ENCODE measurements around the gene TENT5D. TPM values are rescaled to one million over a fixed set of nuclear protein-coding genes. Genes with fewer than 3 reads are reported as not detected.
"Not testable (repeated sequence)": the region's sequence is repeated elsewhere in the genome, so short reads cannot be mapped to it uniquely, and the experiment has no call there.

Gene TENT5D
- total RNA-seq, 1 donor from 2014 or later, result 0.12 TPM

DNA sequence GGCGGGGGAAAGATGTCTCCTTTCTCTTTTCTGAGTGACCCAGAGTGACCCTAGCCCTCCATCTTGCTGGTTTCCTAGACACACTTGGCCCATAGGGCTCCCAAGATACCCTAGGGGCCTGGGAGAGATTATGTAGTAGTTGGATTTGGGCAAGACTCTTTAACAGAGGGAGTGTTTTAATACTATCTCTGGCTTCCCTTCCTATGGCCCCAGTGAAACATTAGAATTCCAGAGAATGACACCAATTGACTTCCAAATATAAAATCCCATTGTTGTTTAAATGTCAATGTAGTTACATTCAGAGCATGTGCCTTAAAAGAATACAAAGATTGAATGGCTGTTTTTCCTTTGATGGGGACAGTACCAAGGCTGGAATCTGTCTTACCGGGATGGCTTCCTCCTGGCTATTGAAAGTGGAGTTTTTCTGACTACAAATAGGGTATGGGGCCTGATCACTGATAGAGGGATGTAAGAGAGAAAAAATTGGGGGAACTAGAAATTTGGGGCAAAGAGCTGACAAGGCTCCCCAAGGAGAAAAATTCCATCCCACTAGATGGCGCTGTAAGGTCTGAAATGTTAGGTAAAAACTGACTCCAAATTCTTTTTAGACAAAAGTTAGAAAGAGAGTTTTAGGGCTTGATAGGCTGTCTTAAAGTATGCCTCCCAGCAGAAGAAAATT lies 10.7 kb downstream of the TENT5D start:
- no peaks in the 10 kb centered on the region for H3K9me3 Mint-ChIP-seq (ENCODE audit: unreplicated experiment)
- H3K36me3 Mint-ChIP-seq (ENCODE audit: unreplicated experiment), result peaks cover 8% of the 10 kb centered on the region
- H3K4me1 Mint-ChIP-seq (ENCODE audit: low read depth, unreplicated experiment), result no peaks in the 10 kb centered on the region
- no peak overlapping the region for H3K27ac Mint-ChIP-seq (ENCODE audit: unreplicated experiment)
- TF ChIP-seq, protein P1, sequence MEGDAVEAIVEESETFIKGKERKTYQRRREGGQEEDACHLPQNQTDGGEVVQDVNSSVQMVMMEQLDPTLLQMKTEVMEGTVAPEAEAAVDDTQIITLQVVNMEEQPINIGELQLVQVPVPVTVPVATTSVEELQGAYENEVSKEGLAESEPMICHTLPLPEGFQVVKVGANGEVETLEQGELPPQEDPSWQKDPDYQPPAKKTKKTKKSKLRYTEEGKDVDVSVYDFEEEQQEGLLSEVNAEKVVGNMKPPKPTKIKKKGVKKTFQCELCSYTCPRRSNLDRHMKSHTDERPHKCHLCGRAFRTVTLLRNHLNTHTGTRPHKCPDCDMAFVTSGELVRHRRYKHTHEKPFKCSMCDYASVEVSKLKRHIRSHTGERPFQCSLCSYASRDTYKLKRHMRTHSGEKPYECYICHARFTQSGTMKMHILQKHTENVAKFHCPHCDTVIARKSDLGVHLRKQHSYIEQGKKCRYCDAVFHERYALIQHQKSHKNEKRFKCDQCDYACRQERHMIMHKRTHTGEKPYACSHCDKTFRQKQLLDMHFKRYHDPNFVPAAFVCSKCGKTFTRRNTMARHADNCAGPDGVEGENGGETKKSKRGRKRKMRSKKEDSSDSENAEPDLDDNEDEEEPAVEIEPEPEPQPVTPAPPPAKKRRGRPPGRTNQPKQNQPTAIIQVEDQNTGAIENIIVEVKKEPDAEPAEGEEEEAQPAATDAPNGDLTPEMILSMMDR (IDR thresholded peaks at IDR 0.05; ENCODE audit: partially characterized antibody, unreplicated experiment), result no peak
- H3K4me3 Mint-ChIP-seq (ENCODE audit: unreplicated experiment), result no peak overlapping the region
- no peaks in the 10 kb centered on the region for H3K27me3 Mint-ChIP-seq (ENCODE audit: unreplicated experiment)
- no peak for DNase-seq

- TF ChIP-seq, protein P1 (IDR thresholded peaks at IDR 0.05; ENCODE audit: partially characterized antibody, unreplicated experiment), result no peak
- H3K27me3 Mint-ChIP-seq (ENCODE audit: unreplicated experiment), result no peaks in the 10 kb centered on the region
- no peak for DNase-seq
- no peak overlapping the region for H3K27ac Mint-ChIP-seq (ENCODE audit: unreplicated experiment)
- peaks cover 8% of the 10 kb centered on the region for H3K36me3 Mint-ChIP-seq (ENCODE audit: unreplicated experiment)
- no peaks in the 10 kb centered on the region for H3K4me1 Mint-ChIP-seq (ENCODE audit: low read depth, unreplicated experiment)
- no peak overlapping the region for H3K4me3 Mint-ChIP-seq (ENCODE audit: unreplicated experiment)
- H3K9me3 Mint-ChIP-seq (ENCODE audit: unreplicated experiment), result no peaks in the 10 kb centered on the region
These were observed 11.2 kb downstream of the TENT5D start for GRCh38 chrX:80431505-80431832.

DNA sequence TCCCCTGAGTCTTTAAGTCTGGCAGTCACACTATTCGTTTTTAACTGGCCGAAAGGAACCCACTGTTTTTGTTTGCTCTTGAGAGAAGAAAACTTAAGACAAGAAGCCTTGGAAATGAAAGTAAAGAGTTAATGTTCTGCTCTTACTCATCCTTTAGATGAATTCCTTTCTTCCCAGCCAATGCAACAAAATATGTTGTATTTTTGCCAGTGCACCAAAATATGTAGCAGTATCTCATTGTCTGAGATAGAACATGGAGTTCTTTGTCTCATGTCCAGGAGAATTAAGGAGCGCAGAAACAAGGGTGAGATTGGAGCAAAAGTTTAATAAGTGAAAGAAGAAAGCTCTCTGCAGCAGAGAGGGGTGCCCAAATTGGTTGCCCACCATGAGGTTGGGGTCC lies 12.2 kb downstream of the TENT5D start:
- H3K9me3 Mint-ChIP-seq (ENCODE audit: unreplicated experiment), result no peaks in the 10 kb centered on the region

GRCh38 chrX:80432863-80433262 lies 12.6 kb downstream of the TENT5D start:
- Mint-ChIP-seq H3K27me3 (ENCODE audit: unreplicated experiment) (no peaks in the 10 kb centered on the region), H3K4me1 (ENCODE audit: low read depth, unreplicated experiment) (no peaks in the 10 kb centered on the region), H3K9me3 (ENCODE audit: unreplicated experiment) (no peaks in the 10 kb centered on the region), H3K27ac (ENCODE audit: unreplicated experiment) (no peak overlapping the region), H3K4me3 (ENCODE audit: unreplicated experiment) (no peak overlapping the region), H3K36me3 (ENCODE audit: unreplicated experiment) (peaks cover 8% of the 10 kb centered on the region)
- TF ChIP-seq, protein P1 (IDR thresholded peaks at IDR 0.05; ENCODE audit: partially characterized antibody, unreplicated experiment), result no peak
- DNase-seq, result no peak

More for the DNA sequence above, 12.2 kb downstream of the TENT5D start:
- H3K27me3 Mint-ChIP-seq (ENCODE audit: unreplicated experiment), result no peaks in the 10 kb centered on the region
- DNase-seq, result no peak
- peaks cover 8% of the 10 kb centered on the region for H3K36me3 Mint-ChIP-seq (ENCODE audit: unreplicated experiment)
- no peak overlapping the region for H3K27ac Mint-ChIP-seq (ENCODE audit: unreplicated experiment)
- TF ChIP-seq, protein P1 (IDR thresholded peaks at IDR 0.05; ENCODE audit: partially characterized antibody, unreplicated experiment), result no peak
- H3K4me1 Mint-ChIP-seq (ENCODE audit: low read depth, unreplicated experiment), result no peaks in the 10 kb centered on the region
- H3K4me3 Mint-ChIP-seq (ENCODE audit: unreplicated experiment), result no peak overlapping the region

DNA sequence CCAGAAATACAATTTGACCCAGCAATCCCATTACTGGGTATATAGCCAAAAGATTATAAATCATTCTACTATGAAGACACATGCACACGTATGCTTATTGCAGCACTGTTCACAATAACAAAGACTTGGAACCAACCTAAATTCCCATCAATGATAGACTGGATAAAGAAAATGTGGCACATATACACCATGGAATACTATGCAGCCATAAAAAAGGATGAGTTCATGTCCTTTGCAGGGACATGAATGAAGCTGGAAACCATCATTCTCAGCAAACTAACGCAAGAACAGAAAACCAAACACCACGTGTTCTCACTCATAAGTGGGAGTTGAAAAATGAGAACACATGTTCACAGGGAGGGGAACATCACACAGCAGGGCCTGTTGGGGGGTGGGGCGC lies 47.9 kb downstream of the TENT5D start:
- H3K27me3 Mint-ChIP-seq (ENCODE audit: unreplicated experiment); H3K27ac Mint-ChIP-seq (ENCODE audit: unreplicated experiment); H3K36me3 Mint-ChIP-seq (ENCODE audit: unreplicated experiment); H3K4me3 Mint-ChIP-seq (ENCODE audit: unreplicated experiment); H3K9me3 Mint-ChIP-seq (ENCODE audit: unreplicated experiment); H3K4me1 Mint-ChIP-seq (ENCODE audit: low read depth, unreplicated experiment); DNase-seq: not testable (repeated sequence)
